Breast epithelium (tissue), 3 donors: ENCODE data around the gene OR2AJ1.

Experiments used
- POLR2A ChIP-seq: fragments of 450-650 bp; IDR thresholded peaks from one replicate; pipeline ENCODE4 v1.6.1; 2016; ENCODE audit warnings: antibody characterized with exemption, mild to moderate bottlenecking, moderate library complexity
- TF ChIP-seq, protein P1 (sequence below), 3 donors: fragments of 450-650 bp; IDR thresholded peaks; one replicate each; pipeline ENCODE4 v1.5.1; 2016 to 2017; ENCODE audit warnings: antibody characterized with exemption in 3 of 3, mild to moderate bottlenecking in 3 of 3, moderate library complexity in 3 of 3

DNA sequence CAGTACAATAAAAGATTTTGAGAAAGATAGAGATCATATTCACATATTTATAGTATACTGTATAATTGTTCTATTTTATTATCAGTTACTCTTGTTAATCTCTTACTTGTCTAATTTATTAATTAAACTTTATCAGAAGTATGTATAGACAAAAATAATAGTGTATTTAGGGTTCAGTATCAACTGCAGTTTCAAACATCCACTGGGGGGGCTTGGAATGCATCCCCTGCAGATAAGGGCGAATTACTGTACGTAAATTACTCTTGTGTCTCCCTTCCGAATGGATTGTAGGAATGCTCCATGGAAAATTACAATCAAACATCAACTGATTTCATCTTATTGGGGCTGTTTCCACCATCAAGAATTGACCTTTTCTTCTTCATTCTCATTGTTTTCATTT is 23.9 kb downstream of the OR2AJ1 start, which contains the start of gene OR2L8:
- TF ChIP-seq, protein P1, sequence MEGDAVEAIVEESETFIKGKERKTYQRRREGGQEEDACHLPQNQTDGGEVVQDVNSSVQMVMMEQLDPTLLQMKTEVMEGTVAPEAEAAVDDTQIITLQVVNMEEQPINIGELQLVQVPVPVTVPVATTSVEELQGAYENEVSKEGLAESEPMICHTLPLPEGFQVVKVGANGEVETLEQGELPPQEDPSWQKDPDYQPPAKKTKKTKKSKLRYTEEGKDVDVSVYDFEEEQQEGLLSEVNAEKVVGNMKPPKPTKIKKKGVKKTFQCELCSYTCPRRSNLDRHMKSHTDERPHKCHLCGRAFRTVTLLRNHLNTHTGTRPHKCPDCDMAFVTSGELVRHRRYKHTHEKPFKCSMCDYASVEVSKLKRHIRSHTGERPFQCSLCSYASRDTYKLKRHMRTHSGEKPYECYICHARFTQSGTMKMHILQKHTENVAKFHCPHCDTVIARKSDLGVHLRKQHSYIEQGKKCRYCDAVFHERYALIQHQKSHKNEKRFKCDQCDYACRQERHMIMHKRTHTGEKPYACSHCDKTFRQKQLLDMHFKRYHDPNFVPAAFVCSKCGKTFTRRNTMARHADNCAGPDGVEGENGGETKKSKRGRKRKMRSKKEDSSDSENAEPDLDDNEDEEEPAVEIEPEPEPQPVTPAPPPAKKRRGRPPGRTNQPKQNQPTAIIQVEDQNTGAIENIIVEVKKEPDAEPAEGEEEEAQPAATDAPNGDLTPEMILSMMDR (IDR thresholded peaks at IDR 0.05): no peak
- TF ChIP-seq POLR2A: no peak
